Hepatocyte (in vitro differentiated cells): ENCODE measurements around the gene ACE. TPM values are rescaled to one million over a fixed set of nuclear protein-coding genes. Genes with fewer than 3 reads are reported as not detected.

Experiments used
- DNase-seq: peaks from one replicate; pipeline ENCODE4 v3.0.0-alpha.2; 2016; ENCODE audit warnings: low spot score
- H2AFZ ChIP-seq: fragments of 200-600 bp; sonication (generic); 2 replicates; pipeline ENCODE4 v1.6.0; 2016; ENCODE audit warnings: antibody characterized with exemption, mild to moderate bottlenecking
- H3K27ac ChIP-seq: fragments of 200-600 bp; sonication (generic); 2 replicates; pipeline ENCODE4 v1.5.1; 2016; ENCODE audit warnings: mild to moderate bottlenecking
- H3K27me3 ChIP-seq: fragments of 200-600 bp; sonication (generic); 2 replicates; pipeline ENCODE4 v1.6.1; 2016
- H3K36me3 ChIP-seq: fragments of 200-600 bp; sonication (generic); replicated peaks from 2 replicates; pipeline ENCODE4 v1.5.1; 2016; ENCODE audit warnings: low read depth; ENCODE audit not compliant: insufficient read depth
- H3K4me1 ChIP-seq: fragments of 200-600 bp; sonication (generic); 2 replicates; pipeline ENCODE4 v1.5.1; 2016; ENCODE audit warnings: mild to moderate bottlenecking, moderate library complexity; ENCODE audit not compliant: insufficient read depth
- H3K4me2 ChIP-seq: fragments of 200-600 bp; sonication (generic); 2 replicates; pipeline ENCODE4 v1.6.0; 2016
- H3K4me3 ChIP-seq: fragments of 200-600 bp; sonication (generic); 2 replicates; pipeline ENCODE4 v1.5.1; 2016; ENCODE audit warnings: mild to moderate bottlenecking
- H3K79me2 ChIP-seq: fragments of 200-600 bp; sonication (generic); 2 replicates; pipeline ENCODE4 v1.6.0; 2017; ENCODE audit warnings: mild to moderate bottlenecking
- H3K9me2 ChIP-seq: fragments of 200-600 bp; sonication (generic); replicated peaks from 2 replicates; pipeline ENCODE4 v1.6.0; 2017; ENCODE audit warnings: mild to moderate bottlenecking; ENCODE audit not compliant: insufficient read depth
- H3K9me3 ChIP-seq: fragments of 200-600 bp; sonication (generic); 2 replicates; pipeline ENCODE4 v1.5.1; 2016; ENCODE audit warnings: low read depth, mild to moderate bottlenecking
- H4K20me1 ChIP-seq: fragments of 200-600 bp; sonication (generic); 2 replicates; pipeline ENCODE4 v1.6.0; 2016; ENCODE audit warnings: mild to moderate bottlenecking; ENCODE audit not compliant: insufficient read depth, poor library complexity, severe bottlenecking
- EZH2 ChIP-seq: fragments of 200-600 bp; sonication (generic); IDR thresholded peaks from 2 replicates; pipeline ENCODE4 v1.6.1; 2016; ENCODE audit warnings: antibody characterized with exemption, mild to moderate bottlenecking, borderline replicate concordance
- EZH2phosphoT487 ChIP-seq: fragments of 200-600 bp; sonication (generic); IDR thresholded peaks from one replicate; pipeline ENCODE4 v1.6.1; 2018; ENCODE audit warnings: antibody characterized with exemption, mild to moderate bottlenecking, low read depth, moderate library complexity; ENCODE audit not compliant: unreplicated experiment, severe bottlenecking
- WGBS: methylation state at CpG from one replicate; pipeline ENCODE4 v1.1.6; 2016; ENCODE audit warnings: low lambda C conversion rate; ENCODE audit errors: missing lambda C conversion rate; 5-methylcytosine and 5-hydroxymethylcytosine counted together
- polyA plus RNA-seq: library from polyadenylated mRNA; unstranded; fragments of >200 nt; fragmentation: Nextera tagmentation; extraction: Ambion mirVana; gene quantifications from 2 replicates; pipeline ENCODE4 v1.2.1, GENCODE V29; 2016
- total RNA-seq: library from RNA; depleted of rRNA; stranded (reverse); fragments of >200 nt; gene quantifications from 2 replicates; pipeline ENCODE4 v1.2.3, GENCODE V29; 2014
- TF ChIP-seq, protein P1 (sequence below): fragments of 200-600 bp; sonication (generic); IDR thresholded peaks from 2 replicates; pipeline ENCODE4 v1.5.1; 2016; ENCODE audit warnings: antibody characterized with exemption, mild to moderate bottlenecking; ENCODE audit not compliant: poor library complexity

Gene ACE
- total and polyA plus RNA-seq, 2 experiments from 2014 or later, result 7.2 to 8.0 TPM

DNA sequence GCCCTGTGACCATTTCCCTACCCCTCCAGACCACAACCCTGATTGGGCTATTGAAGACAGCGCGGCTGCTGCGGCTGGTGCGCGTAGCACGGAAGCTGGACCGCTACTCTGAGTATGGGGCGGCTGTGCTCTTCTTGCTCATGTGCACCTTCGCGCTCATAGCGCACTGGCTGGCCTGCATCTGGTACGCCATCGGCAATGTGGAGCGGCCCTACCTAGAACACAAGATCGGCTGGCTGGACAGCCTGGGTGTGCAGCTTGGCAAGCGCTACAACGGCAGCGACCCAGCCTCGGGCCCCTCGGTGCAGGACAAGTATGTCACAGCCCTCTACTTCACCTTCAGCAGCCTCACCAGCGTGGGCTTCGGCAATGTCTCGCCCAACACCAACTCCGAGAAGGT is 58.8 kb downstream of the ACE start:
- Histone ChIP-seq H3K4me1 (no peaks in the 10 kb centered on the region), H3K9me2 (no peaks in the 10 kb centered on the region), H2AFZ (no peak overlapping the region), H3K4me2 (no peak overlapping the region), H3K4me3 (no peak overlapping the region), H3K27me3 (peaks cover 13% of the 10 kb centered on the region), H3K36me3 (no peaks in the 10 kb centered on the region), H4K20me1 (no peaks in the 10 kb centered on the region), H3K27ac (no peak overlapping the region), H3K9me3 (no peaks in the 10 kb centered on the region), H3K79me2 (no peaks in the 10 kb centered on the region)
- TF ChIP-seq EZH2phosphoT487 (no peak), EZH2 (no peak)
- TF ChIP-seq, protein P1, sequence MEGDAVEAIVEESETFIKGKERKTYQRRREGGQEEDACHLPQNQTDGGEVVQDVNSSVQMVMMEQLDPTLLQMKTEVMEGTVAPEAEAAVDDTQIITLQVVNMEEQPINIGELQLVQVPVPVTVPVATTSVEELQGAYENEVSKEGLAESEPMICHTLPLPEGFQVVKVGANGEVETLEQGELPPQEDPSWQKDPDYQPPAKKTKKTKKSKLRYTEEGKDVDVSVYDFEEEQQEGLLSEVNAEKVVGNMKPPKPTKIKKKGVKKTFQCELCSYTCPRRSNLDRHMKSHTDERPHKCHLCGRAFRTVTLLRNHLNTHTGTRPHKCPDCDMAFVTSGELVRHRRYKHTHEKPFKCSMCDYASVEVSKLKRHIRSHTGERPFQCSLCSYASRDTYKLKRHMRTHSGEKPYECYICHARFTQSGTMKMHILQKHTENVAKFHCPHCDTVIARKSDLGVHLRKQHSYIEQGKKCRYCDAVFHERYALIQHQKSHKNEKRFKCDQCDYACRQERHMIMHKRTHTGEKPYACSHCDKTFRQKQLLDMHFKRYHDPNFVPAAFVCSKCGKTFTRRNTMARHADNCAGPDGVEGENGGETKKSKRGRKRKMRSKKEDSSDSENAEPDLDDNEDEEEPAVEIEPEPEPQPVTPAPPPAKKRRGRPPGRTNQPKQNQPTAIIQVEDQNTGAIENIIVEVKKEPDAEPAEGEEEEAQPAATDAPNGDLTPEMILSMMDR, result no peak
- no peak for DNase-seq
- 94% methylated on average over 24 of the region's 24 CpGs for WGBS

DNA sequence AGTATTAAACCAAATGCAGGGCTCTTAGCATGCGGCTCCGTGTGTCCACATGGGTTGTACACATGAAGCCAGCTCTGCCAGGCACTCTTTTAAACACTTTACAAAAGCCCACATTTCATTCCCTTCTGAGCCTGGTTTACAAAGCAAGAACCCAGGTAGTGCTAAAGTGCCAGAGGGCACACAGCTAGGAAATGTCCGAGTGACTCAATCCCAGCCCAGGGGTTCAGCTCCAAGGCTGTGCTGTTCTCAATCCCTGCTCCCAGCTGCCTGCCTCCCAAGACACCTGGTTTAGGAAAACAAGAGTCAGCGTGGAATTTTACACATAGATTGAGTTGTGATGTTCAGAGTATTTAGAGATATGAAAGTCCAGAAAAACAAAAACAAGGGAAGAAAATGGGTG is 60.1 kb downstream of the ACE start:
- whole genome bisulfite sequencing, result 78% methylated on average over 4 of the region's 4 CpGs

DNA sequence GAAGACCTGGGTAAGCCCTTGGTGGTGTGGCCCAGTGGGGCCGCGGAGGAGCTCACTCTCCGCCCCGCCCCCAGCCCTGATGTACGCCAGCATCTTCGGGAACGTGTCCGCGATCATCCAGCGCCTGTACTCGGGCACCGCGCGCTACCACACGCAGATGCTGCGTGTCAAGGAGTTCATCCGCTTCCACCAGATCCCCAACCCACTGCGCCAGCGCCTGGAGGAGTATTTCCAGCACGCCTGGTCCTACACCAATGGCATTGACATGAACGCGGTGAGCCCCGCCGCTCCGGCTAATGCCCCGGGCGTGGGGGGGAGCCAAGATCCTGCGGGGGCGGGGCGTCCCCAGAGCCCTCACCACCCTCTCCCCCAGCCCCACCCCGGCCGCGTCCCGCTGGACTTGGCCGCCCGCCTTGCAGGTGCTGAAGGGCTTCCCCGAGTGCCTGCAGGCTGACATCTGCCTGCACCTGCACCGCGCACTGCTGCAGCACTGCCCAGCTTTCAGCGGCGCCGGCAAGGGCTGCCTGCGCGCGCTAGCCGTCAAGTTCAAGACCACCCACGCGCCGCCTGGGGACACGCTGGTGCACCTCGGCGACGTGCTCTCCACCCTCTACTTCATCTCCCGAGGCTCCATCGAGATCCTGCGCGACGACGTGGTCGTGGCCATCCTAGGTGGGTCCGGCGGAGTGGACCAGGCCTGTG is 61.3 kb downstream of the ACE start:
- H3K9me2 ChIP-seq, result no peaks in the 10 kb centered on the region
- no peak overlapping the region for H3K27ac ChIP-seq
- no peak overlapping the region for H3K4me3 ChIP-seq
- no peak for DNase-seq
- peak overlapping the region; percentile 65 for H3K4me2 ChIP-seq
- H3K36me3 ChIP-seq, result no peaks in the 10 kb centered on the region
- H2AFZ ChIP-seq, result no peak overlapping the region
- TF ChIP-seq EZH2, result no peak
- TF ChIP-seq EZH2phosphoT487, result no peak
- TF ChIP-seq, protein P1, result no peak
- H3K9me3 ChIP-seq, result no peaks in the 10 kb centered on the region
- H3K79me2 ChIP-seq, result no peaks in the 10 kb centered on the region
- no peaks in the 10 kb centered on the region for H3K4me1 ChIP-seq
- WGBS, result 40% methylated on average over 43 of the region's 62 CpGs
- no peaks in the 10 kb centered on the region for H4K20me1 ChIP-seq
- peaks cover 13% of the 10 kb centered on the region for H3K27me3 ChIP-seq

More for the DNA sequence above, 60.1 kb downstream of the ACE start:
- Histone ChIP-seq H3K4me2 (no peak overlapping the region), H3K4me3 (no peak overlapping the region), H4K20me1 (no peaks in the 10 kb centered on the region), H3K27me3 (peaks cover 13% of the 10 kb centered on the region), H3K79me2 (no peaks in the 10 kb centered on the region), H3K9me2 (no peaks in the 10 kb centered on the region), H3K36me3 (no peaks in the 10 kb centered on the region), H2AFZ (no peak overlapping the region), H3K27ac (no peak overlapping the region), H3K9me3 (no peaks in the 10 kb centered on the region), H3K4me1 (no peaks in the 10 kb centered on the region)
- TF ChIP-seq, protein P1, result no peak
- TF ChIP-seq EZH2 (no peak), EZH2phosphoT487 (no peak)
- no peak for DNase-seq
